Stimulated activated CD8-positive, alpha-beta memory T cell treated with anti-CD3 and anti-CD28 coated beads, Interleukin-7, amount 100 ng/mL, for 24 hours (primary cell): ENCODE data around the gene RALA.

Experiments
- DNase-seq: peaks from one replicate; pipeline ENCODE4 v3.0.0-alpha.2; 2020; ENCODE audit warnings: low read depth

RALA gene

GRCh38 chr7:39623047-39623731, at the start of gene RALA:
TSS of gene RALA (plus strand) at chr7:39623572. CDS start at chr7:39686668, 63,096 bp downstream.
- DNase-seq: peak; percentile 80

GRCh38 chr7:39574673-39575349, 48.6 kb upstream of the RALA start:
- DNase-seq: no peak

- DNase-seq: no peak
These were observed 46.0 kb upstream of the RALA start for GRCh38 chr7:39577229-39577874.

- DNase-seq: peak; percentile 47
These were observed 43.1 kb upstream of the RALA start for GRCh38 chr7:39580149-39580874.

GRCh38 chr7:39582536-39582935, 40.8 kb upstream of the RALA start:
- no peak for DNase-seq

GRCh38 chr7:39583539-39583938, 39.8 kb upstream of the RALA start:
- no peak for DNase-seq

- DNase-seq: no peak
These were observed 36.0 kb upstream of the RALA start for GRCh38 chr7:39587393-39587792.

GRCh38 chr7:39588416-39588815, 35.0 kb upstream of the RALA start:
- DNase-seq: no peak

GRCh38 chr7:39589323-39590111, 33.9 kb upstream of the RALA start:
- DNase-seq: peak; percentile 27

- no peak for DNase-seq
These were observed 30.8 kb upstream of the RALA start for GRCh38 chr7:39592586-39592985.

- no peak for DNase-seq
These were observed 28.3 kb upstream of the RALA start for GRCh38 chr7:39594988-39595620.

GRCh38 chr7:39602351-39602750, 21.0 kb upstream of the RALA start:
- no peak for DNase-seq

GRCh38 chr7:39603924-39604323, 19.4 kb upstream of the RALA start:
- DNase-seq: no peak

GRCh38 chr7:39605087-39605486, 18.3 kb upstream of the RALA start:
- DNase-seq: no peak

- DNase-seq: no peak
These were observed 17.0 kb upstream of the RALA start for GRCh38 chr7:39606352-39606751.

- DNase-seq: no peak
These were observed 16.4 kb upstream of the RALA start for GRCh38 chr7:39606941-39607340.

- no peak for DNase-seq
These were observed 15.5 kb upstream of the RALA start for GRCh38 chr7:39607865-39608264.

GRCh38 chr7:39608278-39608677, 15.1 kb upstream of the RALA start:
- no peak for DNase-seq

- DNase-seq: no peak
These were observed 14.0 kb upstream of the RALA start for GRCh38 chr7:39609113-39609934.

GRCh38 chr7:39609935-39610263, 13.5 kb upstream of the RALA start:
- no peak for DNase-seq

- DNase-seq: no peak
These were observed 9.8 kb upstream of the RALA start for GRCh38 chr7:39613577-39613976.
